A549 (cell line): ENCODE results near the gene TGFB1. TPM values are rescaled to one million over a fixed set of nuclear protein-coding genes. Genes with fewer than 3 reads are reported as not detected.

Experiments used
- ATAC-seq, 2 experiments: fragments of 200-7000 bp in 1 of 2; fragments of >200 bp in 1 of 2; cut with Nextera tagmentation in 1 of 2; cut with Tn5 transposase in 1 of 2; 3 replicates each; pipeline versions ENCODE4 v1.8.0 to v1.9.1; 2018 to 2020; ENCODE audit warnings: mild to moderate bottlenecking in 1 of 2, moderate library complexity in 1 of 2
- CTCF ChIA-PET: fragments of 300-600 bp; sonication (Branson Sonifier 250); formaldehyde crosslinking; extraction: SDS; loops from one replicate; lab custom pipeline; 2021; ENCODE audit warnings: antibody characterized with exemption, inconsistent platforms; lab: Yijun Ruan, JAX
- POLR2A ChIA-PET: fragments of 350-600 bp; formaldehyde crosslinking; extraction: SDS; loops from one replicate; lab custom pipeline; 2021; ENCODE audit warnings: antibody characterized with exemption, inconsistent platforms; lab: Yijun Ruan, JAX
- DNase-seq, 2 experiments: peaks; one replicate each; pipeline versions ENCODE4 v3.0.0 to v3.0.0-alpha.2; 2011 to 2016; ENCODE audit warnings: low read depth in 1 of 2, low spot score in 1 of 2
- FAIRE-seq: peaks from 2 replicates; lab custom pipeline; 2011; peaks lifted over from hg19 to GRCh38; lab: Jason Lieb, UNC
- H3K27ac ChIP-seq, 2 experiments: fragments of >200 bp; sonication (Bioruptor Twin); formaldehyde crosslinking; 3 replicates each; pipeline ENCODE4 v1.5.1; 2016 to 2017
- H3K4me1 ChIP-seq: fragments of >200 bp; sonication (Bioruptor Twin); formaldehyde crosslinking; 3 replicates; pipeline ENCODE4 v1.6.1; 2016
- H3K4me2 ChIP-seq: fragments of >200 bp; sonication (Bioruptor Twin); formaldehyde crosslinking; 3 replicates; pipeline ENCODE4 v1.6.1; 2016
- H3K4me3 ChIP-seq: fragments of >200 bp; sonication (Bioruptor Twin); formaldehyde crosslinking; 3 replicates; pipeline ENCODE4 v1.5.1; 2016
- H3K9me3 ChIP-seq: fragments of >200 bp; sonication (Bioruptor Twin); formaldehyde crosslinking; 3 replicates; pipeline ENCODE4 v1.6.1; 2016
- BCL3 ChIP-seq: fragments of >200 bp; sonication (Bioruptor Twin); formaldehyde crosslinking; IDR thresholded peaks from 3 replicates; pipeline ENCODE4 v1.6.1; 2016
- BHLHE40 ChIP-seq: IDR thresholded peaks from 2 replicates; pipeline ENCODE4 v1.6.1; 2012; ENCODE audit warnings: low read depth, low read length, inconsistent platforms
- CTCF ChIP-seq: fragments of >200 bp; sonication (Bioruptor Twin); formaldehyde crosslinking; IDR thresholded peaks from 3 replicates; pipeline ENCODE4 v1.5.1; 2016
- EHF ChIP-seq: fragments of 250-450 bp; sonication (Bioruptor Pico); IDR thresholded peaks from 2 replicates; pipeline ENCODE4 v1.5.0; 2020; ENCODE audit warnings: mild to moderate bottlenecking
- ELK1 ChIP-seq: fragments of 150-350 bp; IDR thresholded peaks from 2 replicates; pipeline ENCODE4 v1.6.1; 2014; ENCODE audit warnings: low read depth, mild to moderate bottlenecking, low read length
- EP300 ChIP-seq, 2 experiments: fragments of >200 bp; sonication (Bioruptor Twin); formaldehyde crosslinking; IDR thresholded peaks; 2 replicates in 1 of 2; 3 replicates in 1 of 2; pipeline ENCODE4 v1.6.1; 2016 to 2017
- FOSB ChIP-seq: fragments of 250-450 bp; sonication (Bioruptor Pico); IDR thresholded peaks from 2 replicates; pipeline ENCODE4 v1.5.0; 2020; ENCODE audit warnings: mild to moderate bottlenecking, moderate library complexity
- FOSL2 ChIP-seq, 2 experiments: fragments of 450-650 bp in 1 of 2; fragments of >200 bp in 1 of 2; sonication (Bioruptor Twin) in 1 of 2; formaldehyde crosslinking; IDR thresholded peaks; 2 replicates each; pipeline versions ENCODE4 v1.5.0 to v1.6.1; 2016 to 2020; ENCODE audit warnings: mild to moderate bottlenecking in 1 of 2, moderate library complexity in 1 of 2
- HEYL ChIP-seq: fragments of 250-450 bp; sonication (Bioruptor Pico); IDR thresholded peaks from 2 replicates; pipeline ENCODE4 v1.8.0; 2021; ENCODE audit warnings: mild to moderate bottlenecking, moderate library complexity
- HOXA7 ChIP-seq: fragments of 250-450 bp; sonication (Bioruptor Pico); IDR thresholded peaks from 2 replicates; pipeline ENCODE4 v1.5.0; 2020; ENCODE audit warnings: mild to moderate bottlenecking, moderate library complexity
- HOXB13 ChIP-seq: fragments of 250-450 bp; sonication (Bioruptor Pico); IDR thresholded peaks from 2 replicates; pipeline ENCODE4 v1.5.0; 2020; ENCODE audit warnings: low read depth, mild to moderate bottlenecking, moderate library complexity
- HOXB5 ChIP-seq: fragments of 250-450 bp; sonication (Bioruptor Pico); IDR thresholded peaks from 2 replicates; pipeline ENCODE4 v1.5.0; 2020; ENCODE audit warnings: mild to moderate bottlenecking, moderate library complexity
- JUN ChIP-seq, 2 experiments: fragments of >200 bp; sonication (Bioruptor Twin); formaldehyde crosslinking; IDR thresholded peaks; 2 replicates in 1 of 2; 3 replicates in 1 of 2; pipeline ENCODE4 v1.6.1; 2016 to 2017
- JUNB ChIP-seq: fragments of >200 bp; sonication (Bioruptor Twin); formaldehyde crosslinking; IDR thresholded peaks from 2 replicates; pipeline ENCODE4 v1.6.1; 2016
- NFE2L2 ChIP-seq: fragments of 150-350 bp; conservative IDR thresholded peaks from 2 replicates; pipeline ENCODE4 v1.6.1; 2014; ENCODE audit warnings: low read length
- NPAS2 ChIP-seq: fragments of 250-450 bp; sonication (Bioruptor Pico); IDR thresholded peaks from 2 replicates; pipeline ENCODE4 v1.8.0; 2022; ENCODE audit warnings: mild to moderate bottlenecking, moderate library complexity, borderline replicate concordance
- PHF8 ChIP-seq: fragments of 200-600 bp; sonication (generic); IDR thresholded peaks from 2 replicates; pipeline ENCODE4 v1.6.1; 2016; ENCODE audit warnings: low read depth, mild to moderate bottlenecking, antibody characterized with exemption, moderate library complexity, borderline replicate concordance
- RAD21 ChIP-seq, 2 experiments: fragments of >200 bp in 1 of 2; sonication (Bioruptor Twin) in 1 of 2; formaldehyde crosslinking in 1 of 2; IDR thresholded peaks in 1 of 2; conservative IDR thresholded peaks in 1 of 2; 2 replicates in 1 of 2; 3 replicates in 1 of 2; pipeline ENCODE4 v1.6.1; 2012 to 2018; ENCODE audit warnings: inconsistent platforms in 1 of 2
- RARB ChIP-seq: fragments of 250-450 bp; sonication (Bioruptor Pico); IDR thresholded peaks from 2 replicates; pipeline ENCODE4 v1.8.0; 2021; ENCODE audit warnings: mild to moderate bottlenecking, moderate library complexity
- RCOR1 ChIP-seq: fragments of 150-350 bp; IDR thresholded peaks from 2 replicates; pipeline ENCODE4 v1.6.1; 2014; ENCODE audit warnings: antibody characterized with exemption, low read length, low read depth
- RFX5 ChIP-seq: fragments of 450-650 bp; IDR thresholded peaks from 2 replicates; pipeline ENCODE4 v1.7.1; 2014; ENCODE audit warnings: antibody characterized with exemption, mild to moderate bottlenecking, moderate library complexity
- RNF2 ChIP-seq: fragments of 200-600 bp; sonication (generic); IDR thresholded peaks from 2 replicates; pipeline ENCODE4 v1.6.1; 2016; ENCODE audit warnings: low read depth, mild to moderate bottlenecking, antibody characterized with exemption, moderate library complexity, borderline replicate concordance
- TFCP2L1 ChIP-seq: fragments of 250-450 bp; sonication (Bioruptor Pico); IDR thresholded peaks from 2 replicates; pipeline ENCODE4 v1.5.0; 2021; ENCODE audit warnings: mild to moderate bottlenecking
- USF2 ChIP-seq: fragments of 450-650 bp; IDR thresholded peaks from 2 replicates; pipeline ENCODE4 v1.6.1; 2014; ENCODE audit warnings: antibody characterized with exemption
- ZC3H11A ChIP-seq: fragments of 450-650 bp; IDR thresholded peaks from 2 replicates; pipeline ENCODE4 v1.6.1; 2014; ENCODE audit warnings: antibody characterized with exemption, mild to moderate bottlenecking
- ZFP36 ChIP-seq: fragments of 450-650 bp; IDR thresholded peaks from 2 replicates; pipeline ENCODE4 v1.6.1; 2014; ENCODE audit warnings: borderline replicate concordance; ENCODE audit not compliant: partially characterized antibody
- WGBS: methylation state at CpG from one replicate; pipeline ENCODE4 v1.1.6; 2017; ENCODE audit errors: missing lambda C conversion rate; 5-methylcytosine and 5-hydroxymethylcytosine counted together
- polyA plus RNA-seq, 4 experiments: library from polyadenylated mRNA; depleted of rRNA in 3 of 4; stranded (reverse); fragments of >200 nt; fragmentation: RNase III in 1 of 4; extraction: RNeasy Plus Mini Kit Qiagen cat#74134 plus additional on column Dnase treatment in 1 of 4; gene quantifications; 2 replicates in 3 of 4; 3 replicates in 1 of 4; pipeline ENCODE4 v1.2.3, GENCODE V29; 2011 to 2017

TGFB1 gene
- polyA plus RNA-seq, 2 of the 4 experiments (the other 2 are of a cell fraction): 6.0 to 83.2 TPM

GRCh38 chr19:41324231-41324702 is 29.5 kb downstream of the TGFB1 start:
- POLR2A ChIA-PET: interaction anchor here (0.5 to 4.9 kb wide), 4 partner anchors 14 to 241 kb away, joined by 4 to 32 read pairs (median 16); partner anchors contain the start of genes B9D2, CCDC97 and TGFB1
- 80% methylated on average over 7 of the region's 7 CpGs for WGBS
- TF ChIP-seq BCL3: 0 out of 3 replicates have a peak, but pooled peaks have one; percentile 37
- no peak for TF ChIP-seq BHLHE40
- TF ChIP-seq TFCP2L1 (CRISPR knock-in tag): peak; percentile 69; the same call in 1 of the 2 replicates
- no peak for TF ChIP-seq ZC3H11A
- TF ChIP-seq FOSL2 (IDR thresholded peaks at IDR 0.05): no peak
- TF ChIP-seq FOSL2 (CRISPR knock-in tag; IDR thresholded peaks at IDR 0.05): no peak
- no peak for TF ChIP-seq ZFP36
- no peaks in the 10 kb centered on the region for H3K9me3 ChIP-seq
- no peak overlapping the region for H3K4me3 ChIP-seq
- ATAC-seq (no peak), DNase-seq (peak in 1 of 2 experiments; percentile 41), FAIRE-seq (peak; percentile 96)
- peak overlapping the region; percentile 81 to 91 for H3K27ac ChIP-seq
- peaks cover 79% of the 10 kb centered on the region for H3K4me1 ChIP-seq
- CTCF ChIA-PET: interaction anchor here (0.7 to 18.6 kb wide), 12 partner anchors 14 to 246 kb away, joined by 3 to 295 read pairs (median 4); partner anchors contain the start of genes CCDC97 and TGFB1
- H3K4me2 ChIP-seq: peak overlapping the region; percentile 62

- POLR2A ChIA-PET: interaction anchor here (0.5 to 4.9 kb wide), 7 partner anchors 8 to 242 kb away, joined by 3 to 32 read pairs (median 5); partner anchors contain the start of genes B9D2, CCDC97, DMAC2 and HNRNPUL1
- H3K9me3 ChIP-seq: no peaks in the 10 kb centered on the region
- DNase-seq: peak; percentile 87 to 93
- CTCF ChIA-PET: interaction anchor here (0.9 to 18.6 kb wide), 11 partner anchors 15 to 247 kb away, joined by 3 to 295 read pairs (median 5); partner anchors contain the start of genes CCDC97, HNRNPUL1 and TGFB1
- peak; percentile 39 to 69 for ATAC-seq
- H3K4me3 ChIP-seq: peak overlapping the region; percentile 15; the same call in 2 of the 3 replicates
- H3K4me1 ChIP-seq: peaks cover 74% of the 10 kb centered on the region
- 19% methylated on average over 16 of the region's 16 CpGs for WGBS
- no peak for FAIRE-seq
- H3K4me2 ChIP-seq: peak overlapping the region; percentile 62
- H3K27ac ChIP-seq: peak overlapping the region; percentile 81 to 91
- TF ChIP-seq HOXB13 (CRISPR knock-in tag) (no peak), HEYL (no peak), EHF (CRISPR knock-in tag) (0 out of 2 replicates have a peak, but pooled peaks have one; percentile 51), RFX5 (no peak), HOXA7 (no peak), JUNB (peak; percentile 73), PHF8 (no peak), ELK1 (no peak), FOSB (CRISPR knock-in tag) (peak; percentile 7; the same call in 1 of the 2 replicates), ZFP36 (no peak), ZC3H11A (no peak), USF2 (0 out of 2 replicates have a peak, but pooled peaks have one; percentile 5), NPAS2 (no peak), HOXB5 (CRISPR knock-in tag) (peak; percentile 62; the same call in 1 of the 2 replicates), RARB (CRISPR knock-in tag) (no peak), FOSL2 (IDR thresholded peaks at IDR 0.05) (peak; percentile 81), FOSL2 (CRISPR knock-in tag; IDR thresholded peaks at IDR 0.05) (peak; percentile 97), CTCF (no peak), NFE2L2 (0 out of 2 replicates have a peak, but pooled peaks have one; percentile 3), EP300 (IDR thresholded peaks at IDR 0.05) (peak; percentile 49 to 72; a peak in 3 of 5 replicates), JUN (IDR thresholded peaks at IDR 0.05) (peak; percentile 81 to 92; a peak in 4 of 5 replicates), RNF2 (no peak), RCOR1 (no peak), RAD21 (conservative IDR thresholded peaks at IDR 0.05 in 1 of 2, IDR thresholded peaks at IDR 0.05 in 1 of 2) (0 out of 5 replicates have a peak, but pooled peaks of 1 of the 2 experiments have one; percentile 20)
Observed at GRCh38 chr19:41323430-41324125, 30.1 kb downstream of the TGFB1 start.
